ENCODE results near the gene MORN3. TPM values are rescaled to one million over a fixed set of nuclear protein-coding genes. Genes with fewer than 3 reads are reported as not detected.

MORN3 gene
- total and polyA plus RNA-seq, 9 of the 15 experiments (the other 6 are each of a cell fraction or from before 2014, with no cell fraction given) = 0.09 to 0.27 (median 0.20) TPM

- TF ChIP-seq RERE (CRISPR knock-in tag; IDR thresholded peaks at IDR 0.05; ENCODE audit: borderline replicate concordance) (no peak), ERF (CRISPR knock-in tag; IDR thresholded peaks at IDR 0.05) (no peak), PKNOX1 (IDR thresholded peaks at IDR 0.05) (no peak), ZNF354B (CRISPR knock-in tag; IDR thresholded peaks at IDR 0.05) (no peak), ARID1B (IDR thresholded peaks at IDR 0.05) (no peak), CEBPG (CRISPR knock-in tag; IDR thresholded peaks at IDR 0.05) (peak; percentile 69; the same call in 1 of the 2 replicates), CEBPG (tag; conservative IDR thresholded peaks at IDR 0.05 in 1 of 2, IDR thresholded peaks at IDR 0.05 in 1 of 2) (peak; percentile 72 to 78), NFE2 (IDR thresholded peaks at IDR 0.05; ENCODE audit: low read depth) (no peak), POU5F1 (IDR thresholded peaks at IDR 0.05; ENCODE audit: borderline replicate concordance, low read depth, low read length, partially characterized antibody) (no peak), ZSCAN32 (CRISPR knock-in tag; IDR thresholded peaks at IDR 0.05) (peak; percentile 65), SLC30A9 (CRISPR knock-in tag; IDR thresholded peaks at IDR 0.05) (no peak), ATF3 (IDR thresholded peaks at IDR 0.05) (peak; percentile 82), ATF3 (CRISPR knock-in tag; conservative IDR thresholded peaks at IDR 0.05) (no peak), THAP7 (CRISPR knock-in tag; IDR thresholded peaks at IDR 0.05) (no peak), CEBPB (tag; IDR thresholded peaks at IDR 0.05) (peak; percentile 72), TFAM (CRISPR knock-in tag; conservative IDR thresholded peaks at IDR 0.05) (no peak), HBP1 (CRISPR knock-in tag; IDR thresholded peaks at IDR 0.05) (no peak), ILF3 (IDR thresholded peaks at IDR 0.05; ENCODE audit: borderline replicate concordance) (no peak), MYC (IDR thresholded peaks at IDR 0.05; ENCODE audit: low read depth, low read length) (no peak), MYC (CRISPR knock-in tag; IDR thresholded peaks at IDR 0.05; ENCODE audit: borderline replicate concordance, low read depth) (no peak)
These were observed 8.9 kb upstream of the MORN3 start (continued) for GRCh38 chr12:121678305-121678704.
